ENCODE measurements around the gene SPTBN1. TPM values are rescaled to one million over a fixed set of nuclear protein-coding genes. Genes with fewer than 3 reads are reported as not detected.

Gene SPTBN1
- total RNA-seq, 1 experiment from 2014 or later, result 146 TPM

DNA sequence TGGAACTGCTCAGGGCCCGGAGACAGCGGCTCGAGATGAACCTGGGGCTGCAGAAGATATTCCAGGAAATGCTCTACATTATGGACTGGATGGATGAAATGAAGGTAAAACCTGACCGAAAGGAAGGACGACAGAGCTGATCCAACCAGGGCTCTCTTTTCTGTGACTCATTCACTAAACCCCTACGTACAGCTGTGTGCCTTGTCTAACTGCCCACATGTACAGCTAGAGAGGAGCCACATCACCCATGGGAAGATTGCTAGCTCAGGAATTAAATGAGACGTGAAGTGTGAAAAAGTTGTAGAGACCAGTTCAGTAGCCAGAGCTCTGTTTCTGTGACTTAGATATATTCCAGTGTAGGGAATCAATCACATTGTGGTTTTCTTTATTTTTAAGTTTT is 170.0 kb downstream of the SPTBN1 start:
- Histone ChIP-seq H3K9me3 (ENCODE audit: low read depth, low read length, poor library complexity, severe bottlenecking) (no peaks in the 10 kb centered on the region), H3K4me1 (ENCODE audit: insufficient read depth, low read length, poor library complexity, severe bottlenecking) (no peaks in the 10 kb centered on the region), H3K27me3 (replicated peaks; ENCODE audit: insufficient read depth, low read depth, low read length, poor library complexity) (no peaks in the 10 kb centered on the region), H3K4me3 (ENCODE audit: low read depth, low read length, poor library complexity, severe bottlenecking) (no peak overlapping the region), H3K36me3 (ENCODE audit: insufficient read depth, low read length, poor library complexity, severe bottlenecking) (peaks cover 86% of the 10 kb centered on the region), H3K27ac (ENCODE audit: low read depth, low read length, poor library complexity, severe bottlenecking) (no peak overlapping the region)
- TF ChIP-seq, protein P1, sequence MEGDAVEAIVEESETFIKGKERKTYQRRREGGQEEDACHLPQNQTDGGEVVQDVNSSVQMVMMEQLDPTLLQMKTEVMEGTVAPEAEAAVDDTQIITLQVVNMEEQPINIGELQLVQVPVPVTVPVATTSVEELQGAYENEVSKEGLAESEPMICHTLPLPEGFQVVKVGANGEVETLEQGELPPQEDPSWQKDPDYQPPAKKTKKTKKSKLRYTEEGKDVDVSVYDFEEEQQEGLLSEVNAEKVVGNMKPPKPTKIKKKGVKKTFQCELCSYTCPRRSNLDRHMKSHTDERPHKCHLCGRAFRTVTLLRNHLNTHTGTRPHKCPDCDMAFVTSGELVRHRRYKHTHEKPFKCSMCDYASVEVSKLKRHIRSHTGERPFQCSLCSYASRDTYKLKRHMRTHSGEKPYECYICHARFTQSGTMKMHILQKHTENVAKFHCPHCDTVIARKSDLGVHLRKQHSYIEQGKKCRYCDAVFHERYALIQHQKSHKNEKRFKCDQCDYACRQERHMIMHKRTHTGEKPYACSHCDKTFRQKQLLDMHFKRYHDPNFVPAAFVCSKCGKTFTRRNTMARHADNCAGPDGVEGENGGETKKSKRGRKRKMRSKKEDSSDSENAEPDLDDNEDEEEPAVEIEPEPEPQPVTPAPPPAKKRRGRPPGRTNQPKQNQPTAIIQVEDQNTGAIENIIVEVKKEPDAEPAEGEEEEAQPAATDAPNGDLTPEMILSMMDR (conservative IDR thresholded peaks at IDR 0.05; ENCODE audit: low read depth, low read length), result no peak
- no peak for TF ChIP-seq EZH2 (IDR thresholded peaks at IDR 0.05; ENCODE audit: borderline replicate concordance, low read depth, low read length, poor library complexity, severe bottlenecking)
- intact Hi-C loops (cut with micrococcal nuclease; ENCODE audit: unreplicated experiment), result no loop called here
- BruUV-seq (replicated peaks), result no TSS peak
- POLR2A ChIA-PET (ENCODE audit: low non-redundant PET), result no interaction called here
- CTCF ChIA-PET, result no interaction called here
- no peak for DNase-seq (ENCODE audit: low spot score)

DNA sequence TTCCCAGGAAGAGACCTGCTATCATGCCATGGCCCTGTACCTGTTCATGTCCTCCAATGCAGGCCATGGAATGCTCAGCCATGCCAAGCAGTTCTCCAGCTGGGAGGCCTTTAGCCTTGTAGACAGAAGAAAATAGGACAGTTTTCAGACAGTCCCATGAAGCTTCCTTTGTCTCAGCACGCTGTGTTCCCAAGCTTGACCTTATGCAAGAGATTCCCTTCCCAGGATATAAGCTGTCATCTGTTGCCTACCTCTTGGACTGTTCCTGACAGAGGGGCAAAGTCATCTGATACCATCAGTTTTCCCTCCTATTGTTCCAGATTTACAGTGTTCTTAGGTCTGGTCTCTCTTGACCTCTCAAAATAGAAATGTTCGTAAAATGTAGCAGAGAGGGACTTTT is 170.8 kb downstream of the SPTBN1 start:
- no peak overlapping the region for H3K4me3 ChIP-seq (ENCODE audit: low read depth, low read length, poor library complexity, severe bottlenecking)
- H3K27ac ChIP-seq (ENCODE audit: low read depth, low read length, poor library complexity, severe bottlenecking), result no peak overlapping the region
- no peaks in the 10 kb centered on the region for H3K9me3 ChIP-seq (ENCODE audit: low read depth, low read length, poor library complexity, severe bottlenecking)
- intact Hi-C loops (cut with micrococcal nuclease; ENCODE audit: unreplicated experiment), result no loop called here
- TF ChIP-seq, protein P1 (conservative IDR thresholded peaks at IDR 0.05; ENCODE audit: low read depth, low read length), result no peak
- TF ChIP-seq EZH2 (IDR thresholded peaks at IDR 0.05; ENCODE audit: borderline replicate concordance, low read depth, low read length, poor library complexity, severe bottlenecking), result no peak
- no peak for DNase-seq (ENCODE audit: low spot score)
- no peaks in the 10 kb centered on the region for H3K27me3 ChIP-seq (replicated peaks; ENCODE audit: insufficient read depth, low read depth, low read length, poor library complexity)
- peaks cover 91% of the 10 kb centered on the region for H3K36me3 ChIP-seq (ENCODE audit: insufficient read depth, low read length, poor library complexity, severe bottlenecking)
- POLR2A ChIA-PET (ENCODE audit: low non-redundant PET), result no interaction called here
- no peaks in the 10 kb centered on the region for H3K4me1 ChIP-seq (ENCODE audit: insufficient read depth, low read length, poor library complexity, severe bottlenecking)
- CTCF ChIA-PET, result no interaction called here
- no TSS peak for BruUV-seq (replicated peaks)

DNA sequence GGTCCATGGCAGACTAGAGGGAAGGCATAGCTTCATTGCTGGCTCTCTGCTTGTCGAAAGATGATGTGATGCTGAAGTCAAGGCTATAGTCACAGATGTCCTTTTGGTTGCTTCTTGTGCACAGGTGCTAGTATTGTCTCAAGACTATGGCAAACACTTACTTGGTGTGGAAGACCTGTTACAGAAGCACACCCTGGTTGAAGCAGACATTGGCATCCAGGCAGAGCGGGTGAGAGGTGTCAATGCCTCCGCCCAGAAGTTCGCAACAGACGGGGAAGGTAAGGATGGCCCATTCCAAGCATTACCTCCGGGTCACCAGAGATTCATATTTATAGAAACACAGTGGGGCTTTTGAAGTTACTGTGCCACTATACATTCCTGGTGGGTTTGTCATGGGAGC is 171.8 kb downstream of the SPTBN1 start:
- no peak for DNase-seq (ENCODE audit: low spot score)
- TF ChIP-seq, protein P1 (conservative IDR thresholded peaks at IDR 0.05; ENCODE audit: low read depth, low read length), result no peak
- no peak for TF ChIP-seq EZH2 (IDR thresholded peaks at IDR 0.05; ENCODE audit: borderline replicate concordance, low read depth, low read length, poor library complexity, severe bottlenecking)
- BruUV-seq (replicated peaks), result no TSS peak
- CTCF ChIA-PET, result no interaction called here
- no peaks in the 10 kb centered on the region for H3K9me3 ChIP-seq (ENCODE audit: low read depth, low read length, poor library complexity, severe bottlenecking)
- no peak overlapping the region for H3K4me3 ChIP-seq (ENCODE audit: low read depth, low read length, poor library complexity, severe bottlenecking)
- H3K36me3 ChIP-seq (ENCODE audit: insufficient read depth, low read length, poor library complexity, severe bottlenecking), result peaks cover 91% of the 10 kb centered on the region
- H3K27ac ChIP-seq (ENCODE audit: low read depth, low read length, poor library complexity, severe bottlenecking), result no peak overlapping the region
- H3K4me1 ChIP-seq (ENCODE audit: insufficient read depth, low read length, poor library complexity, severe bottlenecking), result no peaks in the 10 kb centered on the region
- intact Hi-C loops (cut with micrococcal nuclease; ENCODE audit: unreplicated experiment), result no loop called here
- POLR2A ChIA-PET (ENCODE audit: low non-redundant PET), result no interaction called here
- H3K27me3 ChIP-seq (replicated peaks; ENCODE audit: insufficient read depth, low read depth, low read length, poor library complexity), result no peaks in the 10 kb centered on the region

All from A673 (cell line).